ENCODE results near the gene PPP1R26. TPM values are rescaled to one million over a fixed set of nuclear protein-coding genes. Genes with fewer than 3 reads are reported as not detected.
"Not testable (repeated sequence)": the region's sequence is repeated elsewhere in the genome, so short reads cannot be mapped to it uniquely, and the experiment has no call there.

The PPP1R26 gene
- total and polyA plus RNA-seq, 2 of the 13 experiments (the other 11 are each of a cell fraction or from before 2014, with no cell fraction given): 8.6 to 11.6 TPM

GRCh38 chr9:135456436-135457104 is 23.0 kb upstream of the PPP1R26 start:
- no peak overlapping the region for H3K4me3 ChIP-seq (replicated peaks in 1 of 3; ENCODE audit: insufficient read depth in 1 of 3, low read depth in 2 of 3, low read length in 3 of 3)
- peaks cover 4 to 35% of the 10 kb centered on the region in 2 experiments; a peak in 3 of 5 replicates for H3K27me3 ChIP-seq (ENCODE audit: control insufficient read depth in 1 of 2, insufficient read depth in 2 of 2, low read length in 2 of 2)
- no peaks in the 10 kb centered on the region for H3K79me2 ChIP-seq (ENCODE audit: insufficient read depth, low read length)
- no peaks in the 10 kb centered on the region for H4K20me1 ChIP-seq (ENCODE audit: insufficient read depth, low read length)
- H3K27ac ChIP-seq (ENCODE audit: extremely low read length, insufficient read depth, low read length): no peak overlapping the region
- ChIA-PET CTCF (ENCODE audit: low intra/inter-chr PET ratio, low total read pairs) (no interaction called here), POLR2A (interaction anchor here (0.5 kb wide), 1 partner anchor 1052 kb away, joined by 3 read pairs; no protein-coding TSS in a partner anchor)
- H3K4me1 ChIP-seq (ENCODE audit: insufficient read depth, low read length): no peaks in the 10 kb centered on the region
- FAIRE-seq: no peak
- in situ Hi-C loops (cut with HindIII; ENCODE audit: extremely low pct_ligation_motif_present, low pct_unique_long_range_greater_than_20kb) (no loop called here), intact Hi-C loops (cut with micrococcal nuclease; ENCODE audit: unreplicated experiment) (no loop called here)
- DNase-seq (ENCODE audit: low spot score): no peak
- no TSS peak for BruUV-seq (replicated peaks)
- no peak overlapping the region for H3K4me2 ChIP-seq (ENCODE audit: low read depth, low read length)
- H2AFZ ChIP-seq (ENCODE audit: low read length): no peak overlapping the region
- H3K9me3 ChIP-seq (ENCODE audit: low read length): no peaks in the 10 kb centered on the region
- no peaks in the 10 kb centered on the region for H3K36me3 ChIP-seq (replicated peaks in 1 of 2; ENCODE audit: control insufficient read depth in 1 of 2, insufficient read depth in 2 of 2, low read length in 2 of 2)
- WGBS (ENCODE audit: low lambda C conversion rate): 56% methylated on average over 16 of the region's 19 CpGs
- ATAC-seq: no peak
- no peak overlapping the region for H3K9ac ChIP-seq (ENCODE audit: insufficient read depth, low read depth, low read length)
- peak; percentile 57 for TF ChIP-seq HNRNPK (IDR thresholded peaks at IDR 0.05; ENCODE audit: low read depth, low read length, poor library complexity, severe bottlenecking)
- TF ChIP-seq, protein P1, sequence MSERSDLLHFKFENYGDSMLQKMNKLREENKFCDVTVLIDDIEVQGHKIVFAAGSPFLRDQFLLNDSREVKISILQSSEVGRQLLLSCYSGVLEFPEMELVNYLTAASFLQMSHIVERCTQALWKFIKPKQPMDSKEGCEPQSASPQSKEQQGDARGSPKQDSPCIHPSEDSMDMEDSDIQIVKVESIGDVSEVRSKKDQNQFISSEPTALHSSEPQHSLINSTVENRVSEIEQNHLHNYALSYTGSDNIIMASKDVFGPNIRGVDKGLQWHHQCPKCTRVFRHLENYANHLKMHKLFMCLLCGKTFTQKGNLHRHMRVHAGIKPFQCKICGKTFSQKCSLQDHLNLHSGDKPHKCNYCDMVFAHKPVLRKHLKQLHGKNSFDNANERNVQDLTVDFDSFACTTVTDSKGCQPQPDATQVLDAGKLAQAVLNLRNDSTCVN (CRISPR knock-in tag; IDR thresholded peaks at IDR 0.05; ENCODE audit: borderline replicate concordance): no peak

GRCh38 chr9:135458478-135458877 is 21.1 kb upstream of the PPP1R26 start:
- peaks cover 4 to 32% of the 10 kb centered on the region in 2 experiments; a peak in 3 of 5 replicates for H3K27me3 ChIP-seq (ENCODE audit: control insufficient read depth in 1 of 2, insufficient read depth in 2 of 2, low read length in 2 of 2)
- intact Hi-C loops (cut with micrococcal nuclease; ENCODE audit: unreplicated experiment); H3K27ac ChIP-seq (ENCODE audit: extremely low read length, insufficient read depth, low read length); POLR2A ChIA-PET; H3K9ac ChIP-seq (ENCODE audit: insufficient read depth, low read depth, low read length); H3K79me2 ChIP-seq (ENCODE audit: insufficient read depth, low read length); H2AFZ ChIP-seq (ENCODE audit: low read length); ATAC-seq; CTCF ChIA-PET (ENCODE audit: low intra/inter-chr PET ratio, low total read pairs); DNase-seq (ENCODE audit: low spot score); H3K36me3 ChIP-seq (replicated peaks in 1 of 2; ENCODE audit: control insufficient read depth in 1 of 2, insufficient read depth in 2 of 2, low read length in 2 of 2); in situ Hi-C loops (cut with HindIII; ENCODE audit: extremely low pct_ligation_motif_present, low pct_unique_long_range_greater_than_20kb); H3K4me3 ChIP-seq (replicated peaks in 1 of 3; ENCODE audit: insufficient read depth in 1 of 3, low read depth in 2 of 3, low read length in 3 of 3); BruUV-seq (replicated peaks); H3K4me2 ChIP-seq (ENCODE audit: low read depth, low read length); H4K20me1 ChIP-seq (ENCODE audit: insufficient read depth, low read length); H3K9me3 ChIP-seq (ENCODE audit: low read length); FAIRE-seq; H3K4me1 ChIP-seq (ENCODE audit: insufficient read depth, low read length): not testable (repeated sequence)
- WGBS (ENCODE audit: low lambda C conversion rate): 66% methylated on average over 5 of the region's 5 CpGs

All from HepG2 (cell line).